Mucosa of rectum (tissue), 2 donors: Measurements from ENCODE around the gene ATP11A.

Experiments
- H3K27ac ChIP-seq, 2 donors: one replicate each; pipeline ENCODE4 v1.7.0; 2013; ENCODE audit warnings: inconsistent platforms in 2 of 2, low read depth in 2 of 2, low read length in 2 of 2
- H3K27me3 ChIP-seq, 2 donors: one replicate each; pipeline ENCODE4 v1.7.0; 2013; ENCODE audit warnings: low read length in 2 of 2; ENCODE audit not compliant: control insufficient read depth in 2 of 2, insufficient read depth in 2 of 2
- H3K36me3 ChIP-seq, 2 donors: one replicate each; pipeline ENCODE4 v1.7.0; 2013; ENCODE audit warnings: low read length in 2 of 2; ENCODE audit not compliant: control insufficient read depth in 2 of 2, insufficient read depth in 2 of 2
- H3K4me1 ChIP-seq, 2 donors: one replicate each; pipeline ENCODE4 v1.7.0; 2013; ENCODE audit warnings: low read length in 2 of 2, mild to moderate bottlenecking in 1 of 2; ENCODE audit not compliant: control insufficient read depth in 2 of 2, insufficient read depth in 2 of 2
- H3K4me3 ChIP-seq, 2 donors: one replicate each; pipeline ENCODE4 v1.7.0; 2013; ENCODE audit warnings: low read length in 2 of 2
- H3K9ac ChIP-seq, 2 donors: one replicate each; pipeline ENCODE4 v1.7.0; 2013; ENCODE audit warnings: low read length in 2 of 2, low read depth in 1 of 2, mild to moderate bottlenecking in 1 of 2
- H3K9me3 ChIP-seq, 2 donors: one replicate each; pipeline ENCODE4 v1.7.0; 2013; ENCODE audit warnings: low read length in 2 of 2; ENCODE audit not compliant: control insufficient read depth in 2 of 2
- donor health status: healthy.
- donor health status: Normal muscosa, but diverticular disease.

Gene ATP11A

DNA sequence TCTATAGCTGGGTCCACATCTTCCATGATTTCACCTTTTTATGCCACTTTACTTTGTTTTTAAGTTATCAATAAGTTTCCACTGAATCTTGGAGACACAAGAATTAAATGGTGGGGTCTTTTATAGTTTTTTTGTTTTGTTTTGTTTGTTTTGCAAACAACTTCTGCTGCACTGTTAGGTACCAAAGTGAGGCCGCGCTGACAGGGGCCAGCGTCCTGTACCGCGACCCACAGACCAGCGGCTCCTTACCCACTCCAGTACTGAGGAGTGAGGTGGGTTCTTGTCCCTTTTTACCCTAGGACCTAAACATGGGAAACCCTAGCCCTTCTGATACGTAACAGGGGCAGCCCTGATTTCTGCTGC lies 203.3 kb downstream of the ATP11A start:
- Histone ChIP-seq H3K9ac (no peak overlapping the region), H3K4me3 (no peak overlapping the region), H3K4me1 (peaks cover 19 to 25% of the 10 kb centered on the region in 2 donors), H3K27me3 (peaks cover 2 to 15% of the 10 kb centered on the region in 2 donors), H3K27ac (peak overlapping the region; percentile 13 to 36), H3K9me3 (no peaks in the 10 kb centered on the region), H3K36me3 (no peaks in the 10 kb centered on the region)

DNA sequence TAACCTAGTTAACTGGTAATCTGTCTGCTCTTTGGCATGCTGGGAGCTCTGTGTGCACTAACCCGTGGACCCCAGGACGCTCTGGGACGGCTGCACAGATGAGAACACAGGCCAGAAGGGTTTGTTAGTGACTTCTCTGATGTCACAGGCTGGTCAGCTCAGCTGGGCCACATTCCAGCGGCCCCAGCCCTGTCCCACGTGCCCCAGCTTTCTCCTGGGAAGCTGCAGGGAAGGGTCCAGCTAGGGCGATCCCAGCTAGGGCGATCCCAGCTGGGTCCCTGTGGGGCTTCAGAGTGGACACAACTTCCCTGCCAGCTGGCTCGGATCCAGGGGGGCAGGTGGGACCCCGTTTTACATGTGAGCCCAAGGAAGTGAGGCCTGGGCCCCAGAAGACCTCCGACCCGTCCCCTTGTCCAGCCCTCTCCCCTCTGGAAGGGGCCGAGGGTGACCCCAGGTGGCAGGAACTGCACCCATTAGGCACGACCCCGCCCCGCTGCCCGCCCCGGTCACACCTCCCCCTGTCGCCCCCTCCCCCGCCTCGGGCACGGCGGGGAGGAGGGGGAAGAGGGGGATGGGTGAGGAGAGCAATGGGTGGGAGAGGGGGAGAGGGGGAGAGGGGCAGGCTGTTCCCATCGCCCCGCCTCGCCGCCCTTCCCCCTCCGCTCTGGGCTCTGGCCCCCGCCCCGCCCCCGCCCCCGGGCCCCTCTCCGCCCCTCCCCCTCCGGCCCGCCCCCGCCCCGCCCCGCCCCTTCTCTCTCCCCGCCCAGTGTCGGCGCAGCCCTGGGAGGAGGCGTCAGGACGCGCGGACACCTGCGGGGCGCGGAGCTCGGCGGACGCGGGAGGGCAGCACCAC lies 204.0 kb downstream of the ATP11A start:
- H3K27me3 ChIP-seq: peaks cover 2 to 15% of the 10 kb centered on the region in 2 donors
- H3K4me1 ChIP-seq: peaks cover 19 to 25% of the 10 kb centered on the region in 2 donors
- no peaks in the 10 kb centered on the region for H3K36me3 ChIP-seq
- H3K4me3 ChIP-seq: peak overlapping the region in 1 of 2 donors; percentile 33
- H3K9me3 ChIP-seq: no peaks in the 10 kb centered on the region
- H3K9ac ChIP-seq: peak overlapping the region in 1 of 2 donors; percentile 2
- H3K27ac ChIP-seq: peak overlapping the region; percentile 36 to 45

DNA sequence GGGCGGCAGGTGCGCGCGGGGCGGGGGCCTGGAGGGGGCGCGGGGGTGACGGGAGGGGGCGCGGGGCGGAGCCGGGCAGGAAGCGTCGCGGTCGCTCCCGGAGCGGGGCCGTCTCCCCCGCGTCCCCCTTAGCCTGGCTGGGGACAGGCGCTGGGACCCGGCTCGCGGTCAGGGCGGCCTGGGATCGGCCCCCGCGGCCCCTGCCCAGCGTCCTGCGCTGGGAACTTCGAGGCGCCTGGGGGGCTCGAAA lies 204.5 kb downstream of the ATP11A start:
- Histone ChIP-seq H3K27ac (no peak overlapping the region), H3K27me3 (peaks cover 2 to 15% of the 10 kb centered on the region in 2 donors), H3K9me3 (no peaks in the 10 kb centered on the region), H3K36me3 (no peaks in the 10 kb centered on the region), H3K4me3 (peak overlapping the region; percentile 26 to 51), H3K4me1 (peaks cover 19 to 25% of the 10 kb centered on the region in 2 donors), H3K9ac (peak overlapping the region in 1 of 2 donors; percentile 55)

DNA sequence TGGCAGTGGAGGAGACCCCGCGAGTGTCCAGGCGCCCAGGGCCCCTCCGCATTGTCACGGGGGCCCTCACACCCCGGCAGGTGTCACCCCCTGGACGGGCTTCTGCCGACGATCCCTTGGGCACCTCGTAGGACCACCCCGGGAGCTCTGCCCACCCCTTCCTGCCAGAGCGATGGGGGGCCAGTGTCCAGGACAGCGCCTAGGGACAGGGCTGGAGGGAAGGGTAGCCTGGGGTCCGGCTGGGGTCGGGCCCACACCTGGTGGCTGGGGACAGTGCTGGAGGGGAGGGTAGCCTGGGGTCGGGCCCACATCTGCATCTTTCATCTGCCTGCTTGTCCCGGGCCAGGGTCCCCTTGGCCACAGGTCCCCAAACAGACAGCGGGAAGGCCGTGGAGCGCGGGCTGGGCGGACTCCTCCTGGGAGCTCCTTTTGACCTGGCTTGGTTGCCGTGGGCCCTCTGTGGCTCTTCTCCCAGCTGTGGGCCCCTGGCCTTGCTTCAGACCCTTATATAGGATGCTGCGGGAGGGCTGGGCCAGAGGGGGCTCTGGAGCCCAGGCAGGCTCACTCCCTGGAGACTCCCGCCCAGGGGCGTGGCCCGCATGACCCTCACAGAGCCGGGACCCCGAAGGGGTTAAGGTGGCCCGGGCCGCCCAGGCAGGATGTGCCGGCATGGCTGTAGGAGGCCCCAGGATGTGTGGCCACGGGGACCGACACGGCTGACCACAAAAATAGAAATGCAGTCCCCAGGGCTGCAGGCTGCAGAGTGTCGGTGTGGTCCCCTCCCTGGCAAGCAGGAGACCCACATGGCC lies 205.0 kb downstream of the ATP11A start:
- no peak overlapping the region for H3K27ac ChIP-seq
- peak overlapping the region in 1 of 2 donors; percentile 55 for H3K9ac ChIP-seq

DNA sequence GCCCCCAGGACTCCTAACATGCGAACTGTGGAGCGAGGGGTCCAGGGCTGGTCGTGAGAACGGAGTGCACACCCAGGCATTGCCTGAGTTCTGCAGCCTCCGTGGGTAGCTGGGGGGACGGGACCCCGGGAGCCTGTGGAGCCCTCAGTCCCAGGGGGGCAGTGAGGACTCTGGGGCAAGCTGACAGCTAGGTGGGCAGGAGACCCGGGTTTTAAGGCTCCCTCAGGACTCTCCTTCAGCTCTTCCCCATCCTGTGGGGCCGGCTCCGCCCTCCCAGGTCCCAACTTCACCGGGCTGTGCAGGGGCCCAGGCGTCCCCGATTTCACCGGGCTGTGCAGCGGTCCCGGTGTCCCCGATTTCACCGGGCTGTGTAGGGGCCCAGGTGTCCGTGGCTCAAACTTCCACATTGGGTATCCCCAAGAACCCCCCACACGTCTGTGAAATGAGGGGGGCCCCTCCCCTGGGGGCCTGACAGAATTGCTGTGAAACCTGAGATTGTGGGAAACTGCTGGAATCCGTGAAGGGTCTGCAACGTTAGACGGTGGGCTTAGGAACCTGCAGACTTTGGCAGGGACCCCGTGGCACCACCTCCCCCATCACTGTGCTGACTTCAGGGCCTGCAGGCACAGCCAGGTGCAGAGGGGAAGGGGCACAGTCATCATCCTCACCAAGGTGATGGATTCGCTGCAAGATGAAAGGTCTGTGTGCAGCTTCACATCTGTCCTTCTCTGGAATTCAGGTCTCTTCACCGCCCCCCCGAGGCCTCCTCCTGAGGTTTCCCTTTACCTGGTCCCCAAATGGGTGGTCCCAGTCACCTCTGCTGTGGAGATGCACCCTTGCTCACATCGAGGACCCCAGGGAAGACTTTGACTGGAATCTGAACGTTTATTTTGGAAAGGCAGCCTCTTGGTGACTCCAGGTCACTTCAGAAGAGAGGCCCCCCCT lies 206.0 kb downstream of the ATP11A start:
- H3K9me3 ChIP-seq: no peaks in the 10 kb centered on the region
- no peaks in the 10 kb centered on the region for H3K36me3 ChIP-seq
- no peak overlapping the region for H3K4me3 ChIP-seq
- H3K27me3 ChIP-seq: peaks cover 2 to 15% of the 10 kb centered on the region in 2 donors
- peaks cover 19 to 25% of the 10 kb centered on the region in 2 donors for H3K4me1 ChIP-seq
- H3K27ac ChIP-seq: no peak overlapping the region
- H3K9ac ChIP-seq: no peak overlapping the region

More for the DNA sequence above, 205.0 kb downstream of the ATP11A start:
- Histone ChIP-seq H3K4me1 (peaks cover 19 to 25% of the 10 kb centered on the region in 2 donors), H3K36me3 (no peaks in the 10 kb centered on the region), H3K9me3 (no peaks in the 10 kb centered on the region), H3K4me3 (peak overlapping the region; percentile 26 to 51), H3K27me3 (peaks cover 2 to 15% of the 10 kb centered on the region in 2 donors)

DNA sequence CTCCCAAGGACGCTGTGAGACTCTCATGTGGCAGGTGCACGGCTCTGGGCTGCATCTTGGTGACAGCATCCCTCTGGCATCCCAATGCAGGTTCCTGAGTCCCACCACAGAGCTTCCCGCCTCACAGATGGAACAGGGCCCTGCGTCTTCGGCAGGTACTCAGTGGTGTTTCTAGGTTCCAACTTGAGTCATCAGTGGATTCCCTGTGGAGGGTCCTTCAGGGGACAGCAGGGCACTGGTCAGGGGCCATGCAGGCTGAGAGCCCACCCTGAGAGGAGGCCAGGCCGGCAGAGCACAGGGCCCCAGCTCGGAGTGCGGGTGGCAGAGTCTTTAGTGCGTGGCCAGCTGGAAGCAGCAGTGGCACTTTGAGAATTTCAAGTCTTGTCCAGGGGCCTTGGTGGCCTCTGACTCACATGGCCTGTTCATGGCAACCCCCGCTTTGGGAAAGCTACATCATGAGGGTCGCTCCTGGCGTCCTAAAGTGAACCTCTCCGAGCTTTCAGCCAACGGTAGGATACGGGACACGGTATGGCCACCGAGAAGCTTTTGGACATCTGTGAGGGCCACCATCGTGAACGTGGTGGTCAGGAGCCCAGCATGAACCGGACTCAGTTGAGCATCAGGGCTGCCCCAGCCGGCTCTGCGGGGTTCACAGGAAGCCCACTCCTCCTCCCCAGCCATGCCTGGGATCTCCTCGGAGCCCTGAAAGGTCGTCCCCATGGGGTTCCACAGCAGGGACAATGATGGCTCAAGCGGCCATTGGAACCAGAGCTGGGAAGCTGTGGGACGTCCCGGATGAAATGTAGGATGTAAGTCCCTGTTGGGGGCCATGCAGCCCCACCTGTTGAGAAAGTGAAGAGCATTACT lies 207.1 kb downstream of the ATP11A start:
- no peaks in the 10 kb centered on the region for H3K9me3 ChIP-seq
- no peak overlapping the region for H3K9ac ChIP-seq
- no peaks in the 10 kb centered on the region for H3K36me3 ChIP-seq
- H3K4me1 ChIP-seq: peaks cover 19 to 25% of the 10 kb centered on the region in 2 donors
- H3K27ac ChIP-seq: no peak overlapping the region
- peaks cover 2 to 11% of the 10 kb centered on the region in 2 donors for H3K27me3 ChIP-seq
- no peak overlapping the region for H3K4me3 ChIP-seq

DNA sequence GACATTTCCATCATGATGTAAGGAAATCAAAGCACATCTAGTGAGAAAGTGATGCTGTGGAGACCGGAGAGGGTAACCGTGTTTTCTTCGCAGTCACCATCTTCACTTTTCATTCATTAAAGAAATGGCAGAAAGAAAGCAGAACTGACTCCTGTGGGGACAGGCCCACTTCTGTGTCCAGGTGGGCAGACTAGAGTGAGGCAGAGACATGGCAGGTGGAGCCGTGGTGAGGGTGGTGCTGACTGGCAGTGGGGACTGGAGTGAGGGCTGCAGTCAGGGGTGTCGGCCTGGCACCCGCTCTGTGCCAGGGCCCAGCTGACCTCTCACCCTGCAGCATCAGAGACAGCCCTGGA lies 207.7 kb downstream of the ATP11A start:
- Histone ChIP-seq H3K36me3 (no peaks in the 10 kb centered on the region), H3K27ac (no peak overlapping the region), H3K9ac (no peak overlapping the region), H3K4me3 (no peak overlapping the region), H3K9me3 (no peaks in the 10 kb centered on the region), H3K4me1 (peaks cover 18 to 21% of the 10 kb centered on the region in 2 donors), H3K27me3 (peaks cover 2 to 8% of the 10 kb centered on the region in 2 donors)

DNA sequence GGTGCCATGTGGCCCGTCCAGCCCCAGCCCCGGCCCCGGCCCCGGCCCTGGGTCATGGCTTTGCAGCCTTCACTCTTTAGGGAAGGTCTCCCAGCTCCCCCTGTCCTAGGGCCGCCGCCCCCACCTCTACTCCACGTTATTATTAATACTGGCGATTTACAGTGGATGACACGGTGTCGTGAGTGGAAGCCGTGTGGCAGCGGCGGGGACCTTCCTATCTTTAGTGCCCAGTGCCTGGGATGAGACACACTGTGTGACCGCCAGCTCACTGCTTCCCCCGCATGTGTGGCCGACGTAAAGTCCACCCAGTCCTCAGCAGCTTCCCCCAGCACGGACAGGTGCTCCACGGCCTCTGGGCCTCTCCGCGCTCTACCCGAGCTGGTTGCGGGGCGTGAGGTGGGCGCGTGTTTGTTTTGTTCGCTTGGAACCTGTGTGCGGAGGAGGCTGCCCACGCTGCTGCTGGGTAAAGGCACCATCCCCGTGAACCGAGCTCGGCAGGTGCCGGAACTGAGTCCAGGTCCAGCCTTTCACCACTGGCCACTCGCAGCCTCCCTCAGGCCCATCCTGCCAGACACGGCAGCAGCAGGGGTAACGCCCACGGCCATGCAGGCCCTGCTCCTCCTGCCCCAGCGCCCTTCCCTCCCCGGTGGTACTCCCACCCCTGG lies 208.2 kb downstream of the ATP11A start:
- Histone ChIP-seq H3K9ac (no peak overlapping the region), H3K36me3 (no peaks in the 10 kb centered on the region), H3K27ac (no peak overlapping the region), H3K27me3 (peaks cover 2 to 8% of the 10 kb centered on the region in 2 donors), H3K4me3 (no peak overlapping the region), H3K9me3 (no peaks in the 10 kb centered on the region), H3K4me1 (peaks cover 15 to 16% of the 10 kb centered on the region in 2 donors)
